Retinal pigment epithelial cell (primary cell): ENCODE measurements around the gene AREG.

Experiments
- DNase-seq: peaks from one replicate; pipeline ENCODE4 v3.0.0-alpha.2; 2010; ENCODE audit warnings: low read depth
- H3K4me3 ChIP-seq: 2 replicates; pipeline ENCODE4 v1.5.1; 2011; ENCODE audit warnings: mild to moderate bottlenecking, low read length, control low read depth, moderate library complexity
- TF ChIP-seq, protein P1 (sequence below): conservative IDR thresholded peaks from 2 replicates; pipeline ENCODE4 v1.5.1; 2011; ENCODE audit warnings: low read depth, low read length, control low read depth, inconsistent platforms

Gene AREG

DNA sequence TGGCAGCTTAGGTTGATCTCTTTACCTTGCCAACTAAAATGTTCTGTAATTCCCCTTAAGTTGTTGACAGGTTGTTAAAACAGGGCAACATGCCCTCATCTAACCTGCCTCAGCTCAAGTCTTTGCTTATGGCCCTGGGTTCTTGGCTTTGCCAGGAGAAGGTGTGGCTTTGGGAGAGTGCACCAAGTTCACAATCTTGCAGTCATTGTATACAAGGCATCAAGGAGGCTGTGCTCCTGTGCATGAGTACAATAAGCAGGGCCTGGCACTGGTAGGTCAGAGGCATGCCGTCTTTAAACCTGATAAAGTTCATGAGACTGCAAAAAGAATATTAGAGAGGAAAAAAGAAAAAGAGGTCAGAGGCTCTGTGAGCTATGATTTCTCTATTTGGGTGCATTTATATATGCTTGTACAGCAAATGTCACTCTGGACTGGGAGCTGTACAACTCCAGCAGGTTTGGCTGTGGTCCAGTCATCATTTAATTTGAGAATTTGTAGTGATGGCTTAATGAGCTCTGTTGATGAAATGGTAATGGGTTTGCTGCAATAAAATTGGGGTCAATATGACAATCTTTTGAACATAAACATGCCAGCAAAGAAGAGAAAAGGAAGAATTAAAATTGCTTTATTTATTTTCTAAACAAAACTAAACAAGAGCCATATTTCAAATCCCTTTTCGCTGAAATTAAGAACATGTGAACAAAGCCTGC lies 30.3 kb downstream of the AREG start:
- H3K4me3 ChIP-seq = no peak overlapping the region
- TF ChIP-seq, protein P1, sequence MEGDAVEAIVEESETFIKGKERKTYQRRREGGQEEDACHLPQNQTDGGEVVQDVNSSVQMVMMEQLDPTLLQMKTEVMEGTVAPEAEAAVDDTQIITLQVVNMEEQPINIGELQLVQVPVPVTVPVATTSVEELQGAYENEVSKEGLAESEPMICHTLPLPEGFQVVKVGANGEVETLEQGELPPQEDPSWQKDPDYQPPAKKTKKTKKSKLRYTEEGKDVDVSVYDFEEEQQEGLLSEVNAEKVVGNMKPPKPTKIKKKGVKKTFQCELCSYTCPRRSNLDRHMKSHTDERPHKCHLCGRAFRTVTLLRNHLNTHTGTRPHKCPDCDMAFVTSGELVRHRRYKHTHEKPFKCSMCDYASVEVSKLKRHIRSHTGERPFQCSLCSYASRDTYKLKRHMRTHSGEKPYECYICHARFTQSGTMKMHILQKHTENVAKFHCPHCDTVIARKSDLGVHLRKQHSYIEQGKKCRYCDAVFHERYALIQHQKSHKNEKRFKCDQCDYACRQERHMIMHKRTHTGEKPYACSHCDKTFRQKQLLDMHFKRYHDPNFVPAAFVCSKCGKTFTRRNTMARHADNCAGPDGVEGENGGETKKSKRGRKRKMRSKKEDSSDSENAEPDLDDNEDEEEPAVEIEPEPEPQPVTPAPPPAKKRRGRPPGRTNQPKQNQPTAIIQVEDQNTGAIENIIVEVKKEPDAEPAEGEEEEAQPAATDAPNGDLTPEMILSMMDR = no peak
- DNase-seq = peak; percentile 43

DNA sequence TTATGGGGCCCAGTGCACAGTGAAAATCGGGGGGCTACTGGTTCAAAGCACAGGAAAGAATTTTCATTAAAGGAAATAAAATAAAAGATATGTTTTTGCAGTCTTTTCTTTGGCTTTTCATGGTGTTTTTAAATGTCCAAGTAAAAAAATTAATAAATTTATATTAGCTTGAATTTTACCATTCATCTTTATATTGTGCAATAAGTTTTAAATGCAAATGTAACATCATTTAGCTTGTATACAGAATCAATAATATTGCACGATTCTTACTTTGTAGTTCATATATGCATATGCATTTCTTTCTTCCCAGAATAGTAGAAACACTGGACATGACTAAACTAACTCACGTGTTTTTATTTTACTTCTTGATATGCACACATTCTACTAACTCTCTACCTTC lies 31.0 kb downstream of the AREG start:
- TF ChIP-seq, protein P1 = no peak
- H3K4me3 ChIP-seq = no peak overlapping the region
- DNase-seq = no peak

DNA sequence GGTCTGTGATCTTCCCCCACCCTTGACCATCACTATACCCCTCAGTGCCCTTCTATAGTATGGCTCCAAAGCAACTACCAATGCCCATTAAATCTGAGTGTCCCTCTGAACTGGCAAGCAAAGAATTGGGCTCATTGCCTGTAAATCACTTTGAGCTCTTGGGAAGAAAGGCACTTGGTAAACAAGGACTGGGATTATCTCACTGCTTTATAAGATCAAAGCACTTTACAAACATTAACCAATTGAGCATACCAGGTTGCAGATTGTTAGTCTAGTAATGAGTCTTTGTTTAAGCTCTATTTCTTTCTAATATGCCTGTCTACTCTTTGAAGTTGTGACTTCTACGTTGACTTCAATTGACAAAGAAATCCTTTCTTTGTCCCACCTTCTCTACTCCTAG lies 34.1 kb downstream of the AREG start:
- TF ChIP-seq, protein P1 = no peak
- no peak overlapping the region for H3K4me3 ChIP-seq
- no peak for DNase-seq

DNA sequence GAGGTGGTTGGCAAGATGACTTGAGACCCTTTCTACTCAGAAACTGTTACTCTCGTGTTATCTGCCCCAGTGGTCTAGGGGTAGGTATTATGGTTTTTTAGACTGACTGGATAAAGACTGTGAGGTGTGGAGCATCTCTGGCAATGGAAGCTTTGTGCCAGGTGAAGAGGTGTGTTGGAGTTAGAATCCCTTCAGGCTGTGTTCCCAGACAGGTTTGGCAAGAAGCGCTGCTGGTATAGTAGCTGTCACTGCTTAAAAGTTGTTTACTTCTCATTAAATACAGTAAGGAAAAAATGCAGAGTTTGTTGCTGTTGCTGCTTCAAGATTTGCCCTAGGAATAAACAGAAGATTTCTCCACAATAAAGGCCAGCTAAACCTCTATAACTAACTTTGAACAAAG lies 35.3 kb downstream of the AREG start:
- H3K4me3 ChIP-seq = no peak overlapping the region
- no peak for DNase-seq
- TF ChIP-seq, protein P1 = no peak

DNA sequence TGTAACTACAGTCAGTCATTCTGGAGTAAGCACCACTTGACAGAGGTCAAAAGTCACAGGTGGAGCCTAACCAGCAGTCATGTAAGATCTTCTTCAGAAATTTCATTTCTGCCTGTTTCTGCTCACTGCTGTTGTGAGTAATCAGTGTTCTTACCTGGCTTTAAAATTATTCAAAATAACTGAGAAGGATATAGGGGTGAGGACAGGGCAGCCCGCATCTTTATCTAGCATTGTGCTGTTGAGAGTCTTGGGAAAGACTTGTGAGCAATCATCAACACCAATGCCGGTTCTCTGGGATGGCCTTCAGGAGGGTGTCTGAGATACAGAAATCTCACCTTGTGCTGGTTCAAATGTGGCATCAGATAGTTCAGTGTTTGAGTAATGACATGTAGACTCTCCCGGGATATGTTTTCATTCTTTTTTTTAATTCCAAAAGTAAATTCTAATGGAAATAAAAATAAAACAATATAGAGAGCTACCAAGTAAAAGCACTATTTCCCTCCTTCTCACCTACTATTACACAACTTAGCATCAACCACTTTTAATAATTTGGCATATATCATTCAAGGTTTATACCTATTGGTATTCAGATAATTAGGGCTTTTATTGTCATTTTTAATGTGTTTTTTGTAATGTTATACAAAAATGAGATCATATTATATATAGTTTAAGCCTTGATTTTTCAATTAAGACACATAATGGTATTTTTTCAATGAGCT lies 37.1 kb downstream of the AREG start:
- H3K4me3 ChIP-seq = no peak overlapping the region
- TF ChIP-seq, protein P1 = no peak
- DNase-seq = no peak

DNA sequence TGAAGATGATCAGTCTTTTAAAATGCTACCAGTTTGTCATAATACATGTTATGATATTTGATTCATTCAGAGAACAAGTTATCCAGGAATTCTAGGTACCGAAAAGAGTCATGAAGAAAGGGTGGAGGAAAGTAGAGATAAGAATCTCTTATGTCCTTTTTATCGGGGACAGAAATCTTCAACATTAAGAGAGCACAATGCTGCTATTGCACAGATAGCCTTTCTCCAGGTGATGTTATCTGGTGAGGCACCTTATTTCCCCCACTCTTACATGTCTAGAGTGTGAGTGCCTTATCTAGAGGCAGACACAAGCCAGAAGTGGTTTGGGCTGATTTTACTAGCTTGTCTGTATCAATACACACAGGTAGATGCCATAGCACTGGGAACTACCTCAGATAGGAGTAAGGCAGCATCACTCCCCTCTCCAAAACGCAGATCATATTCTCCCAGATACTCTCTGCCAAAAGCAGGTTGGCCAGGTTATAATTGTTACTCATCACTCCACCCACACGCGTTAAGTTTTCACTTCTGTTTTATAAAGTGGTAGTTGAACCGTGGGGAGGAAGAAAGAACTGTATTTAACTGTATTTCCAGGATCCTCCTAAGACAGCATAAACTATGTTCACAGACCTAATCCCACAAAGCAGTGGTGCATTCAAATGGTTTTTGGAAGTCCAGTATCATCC lies 38.4 kb downstream of the AREG start:
- DNase-seq = no peak

More for the DNA sequence above, 38.4 kb downstream of the AREG start:
- TF ChIP-seq, protein P1 = no peak
- no peak overlapping the region for H3K4me3 ChIP-seq
